Measurements from ENCODE around the gene PCSK1N.
A peak's percentile ranks its signal among the peaks of the same experiment; 100 is the strongest.
"Not testable (repeated sequence)": the region's sequence is repeated elsewhere in the genome, so short reads cannot be mapped to it uniquely, and the experiment has no call there.

The PCSK1N gene

GRCh38 chrX:48819394-48819793, 16.0 kb downstream of the PCSK1N start:
- not testable (repeated sequence) for DNase-seq

GRCh38 chrX:48818866-48819265, 16.5 kb downstream of the PCSK1N start:
- no peak for DNase-seq

- no peak for DNase-seq
These were observed 17.3 kb downstream of the PCSK1N start for GRCh38 chrX:48818098-48818497.

GRCh38 chrX:48816014-48816810, 19.2 kb downstream of the PCSK1N start:
- no peak for DNase-seq

GRCh38 chrX:48815266-48815665, 20.1 kb downstream of the PCSK1N start:
- no peak for DNase-seq

GRCh38 chrX:48814722-48815121, 20.7 kb downstream of the PCSK1N start:
- no peak for DNase-seq

- DNase-seq = no peak
These were observed 21.8 kb downstream of the PCSK1N start for GRCh38 chrX:48813644-48814043.

- no peak for DNase-seq
These were observed 29.3 kb downstream of the PCSK1N start for GRCh38 chrX:48806081-48806480.

- DNase-seq = no peak
These were observed 32.6 kb downstream of the PCSK1N start for GRCh38 chrX:48802905-48803200.

GRCh38 chrX:48802089-48802904, 33.1 kb downstream of the PCSK1N start:
- DNase-seq = peak; percentile 90

GRCh38 chrX:48801280-48802088, 33.9 kb downstream of the PCSK1N start, which contains the start of gene HDAC6:
Gene HDAC6 (plus strand): TSS chrX:48802067. CDS start chrX:48802693, 626 bp downstream.
- peak; percentile 99 for DNase-seq

- no peak for DNase-seq
These were observed 34.7 kb downstream of the PCSK1N start for GRCh38 chrX:48800574-48801279.

- DNase-seq = no peak
These were observed 37.1 kb downstream of the PCSK1N start for GRCh38 chrX:48798318-48798717.

GRCh38 chrX:48794911-48795515, 40.4 kb downstream of the PCSK1N start:
- no peak for DNase-seq

- DNase-seq = no peak
These were observed 41.0 kb downstream of the PCSK1N start for GRCh38 chrX:48794340-48794910.

- no peak for DNase-seq
These were observed 41.5 kb downstream of the PCSK1N start for GRCh38 chrX:48793935-48794334.

GRCh38 chrX:48792219-48792618, 43.2 kb downstream of the PCSK1N start:
- no peak for DNase-seq

- no peak for DNase-seq
These were observed 44.2 kb downstream of the PCSK1N start for GRCh38 chrX:48791063-48791820.

- DNase-seq = no peak
These were observed 44.9 kb downstream of the PCSK1N start for GRCh38 chrX:48790477-48790876.

- DNase-seq = no peak
These were observed 45.8 kb downstream of the PCSK1N start for GRCh38 chrX:48789366-48790220.
